ENCODE data around the gene VSIR.

Gene VSIR

GRCh38 chr10:71780719-71781118, 7.4 kb upstream of the VSIR start:
- FAIRE-seq, result no peak
- TF ChIP-seq CTCF (IDR thresholded peaks at IDR 0.05; ENCODE audit: insufficient read depth, missing control alignments), result no peak
- DNase-seq (ENCODE audit: insufficient read length, low spot score), result no peak

GRCh38 chr10:71780156-71780555, 6.8 kb upstream of the VSIR start:
- FAIRE-seq (no peak), DNase-seq (ENCODE audit: insufficient read length, low spot score) (no peak)
- no peak for TF ChIP-seq CTCF (IDR thresholded peaks at IDR 0.05; ENCODE audit: insufficient read depth, missing control alignments)

GRCh38 chr10:71779641-71780040, 6.3 kb upstream of the VSIR start:
- TF ChIP-seq CTCF (IDR thresholded peaks at IDR 0.05; ENCODE audit: insufficient read depth, missing control alignments), result no peak
- no peak for FAIRE-seq
- no peak for DNase-seq (ENCODE audit: insufficient read length, low spot score)

- no peak for DNase-seq (ENCODE audit: insufficient read length, low spot score)
- TF ChIP-seq CTCF (IDR thresholded peaks at IDR 0.05; ENCODE audit: insufficient read depth, missing control alignments), result no peak
- FAIRE-seq, result no peak
These were observed 4.9 kb upstream of the VSIR start for GRCh38 chr10:71778071-71778825.

GRCh38 chr10:71777213-71777985, 4.1 kb upstream of the VSIR start:
- no peak for TF ChIP-seq CTCF (IDR thresholded peaks at IDR 0.05; ENCODE audit: insufficient read depth, missing control alignments)
- no peak for FAIRE-seq
- DNase-seq (ENCODE audit: insufficient read length, low spot score), result no peak

GRCh38 chr10:71776481-71776925, 3.2 kb upstream of the VSIR start:
- no peak for FAIRE-seq
- no peak for DNase-seq (ENCODE audit: insufficient read length, low spot score)
- TF ChIP-seq CTCF (IDR thresholded peaks at IDR 0.05; ENCODE audit: insufficient read depth, missing control alignments), result no peak
